GM21360 (cell line): ENCODE data around the gene RNF113B.

Experiments used
- ATAC-seq: cut with Tn5 transposase; IDR thresholded peaks from one replicate; pipeline ENCODE4 v1.9.1; 2021; ENCODE audit warnings: mild to moderate bottlenecking, moderate library complexity; ENCODE audit not compliant: unreplicated experiment

RNF113B gene

GRCh38 chr13:98204546-98204945 lies 27.5 kb upstream of the RNF113B start:
- ATAC-seq, result no peak

- no peak for ATAC-seq
Measured at GRCh38 chr13:98203646-98204326, 26.7 kb upstream of the RNF113B start.

GRCh38 chr13:98201984-98202383 lies 24.9 kb upstream of the RNF113B start:
- no peak for ATAC-seq

GRCh38 chr13:98201189-98201588 lies 24.1 kb upstream of the RNF113B start:
- no peak for ATAC-seq

- no peak for ATAC-seq
Measured at GRCh38 chr13:98200211-98200878, 23.3 kb upstream of the RNF113B start.

- no peak for ATAC-seq
Measured at GRCh38 chr13:98199480-98199879, 22.4 kb upstream of the RNF113B start.

- no peak for ATAC-seq
Measured at GRCh38 chr13:98198683-98199082, 21.6 kb upstream of the RNF113B start.

GRCh38 chr13:98195054-98195791 lies 18.2 kb upstream of the RNF113B start:
- ATAC-seq, result no peak

GRCh38 chr13:98192008-98192407 lies 14.9 kb upstream of the RNF113B start:
- no peak for ATAC-seq

GRCh38 chr13:98190889-98191444 lies 13.9 kb upstream of the RNF113B start:
- no peak for ATAC-seq

GRCh38 chr13:98189841-98190505 lies 12.9 kb upstream of the RNF113B start:
- ATAC-seq, result no peak

GRCh38 chr13:98188544-98189166 lies 11.6 kb upstream of the RNF113B start:
- no peak for ATAC-seq

- no peak for ATAC-seq
Measured at GRCh38 chr13:98187965-98188261, 10.8 kb upstream of the RNF113B start.

- no peak for ATAC-seq
Measured at GRCh38 chr13:98187155-98187964, 10.3 kb upstream of the RNF113B start.

GRCh38 chr13:98184792-98185191 lies 7.7 kb upstream of the RNF113B start:
- ATAC-seq, result no peak

- ATAC-seq, result no peak
Measured at GRCh38 chr13:98182589-98182988, 5.5 kb upstream of the RNF113B start.

GRCh38 chr13:98182153-98182552 lies 5.1 kb upstream of the RNF113B start:
- ATAC-seq, result no peak

- ATAC-seq, result no peak
Measured at GRCh38 chr13:98181111-98181815, 4.2 kb upstream of the RNF113B start.

- no peak for ATAC-seq
Measured at GRCh38 chr13:98180092-98180491, 3.0 kb upstream of the RNF113B start.
